ENCODE data around the gene LUC7L.

DNA sequence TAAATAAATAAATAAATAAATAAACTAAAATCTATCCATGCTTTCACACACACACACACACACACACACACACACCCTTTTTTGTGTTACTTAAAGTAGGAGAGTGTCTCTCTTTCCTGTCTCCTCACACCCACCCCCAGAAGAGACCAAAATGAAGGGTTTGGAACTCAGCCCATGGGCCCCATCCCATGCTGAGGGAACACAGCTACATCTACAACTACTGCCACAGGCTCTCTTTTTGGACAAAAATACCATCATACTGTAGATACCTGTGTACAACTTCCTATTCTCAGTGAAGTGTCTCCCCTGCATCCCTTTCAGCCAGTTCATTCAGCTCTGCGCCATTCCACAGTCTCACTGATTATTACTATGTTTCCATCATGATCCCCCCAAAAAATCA lies 58.5 kb downstream of the LUC7L start:
- TF ChIP-seq, protein P1, sequence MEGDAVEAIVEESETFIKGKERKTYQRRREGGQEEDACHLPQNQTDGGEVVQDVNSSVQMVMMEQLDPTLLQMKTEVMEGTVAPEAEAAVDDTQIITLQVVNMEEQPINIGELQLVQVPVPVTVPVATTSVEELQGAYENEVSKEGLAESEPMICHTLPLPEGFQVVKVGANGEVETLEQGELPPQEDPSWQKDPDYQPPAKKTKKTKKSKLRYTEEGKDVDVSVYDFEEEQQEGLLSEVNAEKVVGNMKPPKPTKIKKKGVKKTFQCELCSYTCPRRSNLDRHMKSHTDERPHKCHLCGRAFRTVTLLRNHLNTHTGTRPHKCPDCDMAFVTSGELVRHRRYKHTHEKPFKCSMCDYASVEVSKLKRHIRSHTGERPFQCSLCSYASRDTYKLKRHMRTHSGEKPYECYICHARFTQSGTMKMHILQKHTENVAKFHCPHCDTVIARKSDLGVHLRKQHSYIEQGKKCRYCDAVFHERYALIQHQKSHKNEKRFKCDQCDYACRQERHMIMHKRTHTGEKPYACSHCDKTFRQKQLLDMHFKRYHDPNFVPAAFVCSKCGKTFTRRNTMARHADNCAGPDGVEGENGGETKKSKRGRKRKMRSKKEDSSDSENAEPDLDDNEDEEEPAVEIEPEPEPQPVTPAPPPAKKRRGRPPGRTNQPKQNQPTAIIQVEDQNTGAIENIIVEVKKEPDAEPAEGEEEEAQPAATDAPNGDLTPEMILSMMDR (IDR thresholded peaks at IDR 0.05) = no peak
- TF ChIP-seq POLR2A (IDR thresholded peaks at IDR 0.05) = no peak
